ENCODE data around the gene N4BP2L2.

GRCh38 chr13:32432856-32433255 lies 105.7 kb downstream of the N4BP2L2 start:
- no peak for TF ChIP-seq CTCF (IDR thresholded peaks at IDR 0.05)
- TF ChIP-seq POLR2A (IDR thresholded peaks at IDR 0.05), result no peak

All from gastroesophageal sphincter (tissue), 3 donors.